WTC11 (cell line): ENCODE results near the gene AIDA.

Experiments
- MYBL2 ChIP-seq: sonication (generic); formaldehyde crosslinking; IDR thresholded peaks from 2 replicates; pipeline ENCODE4 v1.8.1; 2023; ENCODE audit warnings: mild to moderate bottlenecking, moderate library complexity, missing genetic modification reagents
- NR2C2 ChIP-seq: sonication (generic); formaldehyde crosslinking; IDR thresholded peaks from 2 replicates; pipeline ENCODE4 v1.8.0; 2022; ENCODE audit warnings: mild to moderate bottlenecking, missing genetic modification reagents
- TCF7 ChIP-seq: sonication (generic); formaldehyde crosslinking; IDR thresholded peaks from 2 replicates; pipeline ENCODE4 v1.8.0; 2022; ENCODE audit warnings: mild to moderate bottlenecking, low read depth, missing genetic modification reagents, moderate library complexity
- TP53 ChIP-seq: sonication (generic); formaldehyde crosslinking; IDR thresholded peaks from 2 replicates; pipeline ENCODE4 v1.8.1; 2023; ENCODE audit warnings: mild to moderate bottlenecking, missing genetic modification reagents
- TF ChIP-seq, protein P1 (sequence below): fragments of 200-600 bp; IDR thresholded peaks from 2 replicates; pipeline ENCODE4 v1.8.0; 2022; ENCODE audit warnings: antibody characterized with exemption
- TF ChIP-seq, protein P2 (sequence below): sonication (generic); formaldehyde crosslinking; IDR thresholded peaks from 2 replicates; pipeline ENCODE4 v1.8.0; 2023; ENCODE audit warnings: missing genetic modification reagents, mild to moderate bottlenecking, borderline replicate concordance

DNA sequence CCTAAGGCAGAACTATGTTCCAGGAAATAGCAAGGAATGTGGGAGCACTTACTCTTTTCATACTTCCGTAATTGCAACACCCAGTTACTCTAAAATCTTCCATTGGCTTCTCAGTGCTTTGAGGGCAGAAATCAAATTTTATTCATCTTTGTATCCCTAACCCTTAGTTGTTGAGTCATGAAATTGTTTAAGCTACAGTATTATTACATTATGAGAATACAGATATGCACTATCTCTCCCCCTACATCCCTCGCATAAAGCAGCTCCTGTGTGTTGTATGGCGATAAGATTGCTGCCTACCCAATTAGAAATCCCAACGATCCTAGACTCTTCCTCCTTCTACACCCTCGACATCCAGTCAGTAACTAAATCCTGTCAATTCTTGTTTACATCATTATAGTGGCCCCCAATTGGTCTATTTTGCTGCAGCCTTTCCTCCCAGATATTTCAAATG lies 2.6 kb downstream of the AIDA start:
- TF ChIP-seq MYBL2 (CRISPR knock-in tag) (no peak), NR2C2 (CRISPR knock-in tag) (no peak), TP53 (CRISPR knock-in tag) (no peak), TCF7 (no peak)
- TF ChIP-seq, protein P1, sequence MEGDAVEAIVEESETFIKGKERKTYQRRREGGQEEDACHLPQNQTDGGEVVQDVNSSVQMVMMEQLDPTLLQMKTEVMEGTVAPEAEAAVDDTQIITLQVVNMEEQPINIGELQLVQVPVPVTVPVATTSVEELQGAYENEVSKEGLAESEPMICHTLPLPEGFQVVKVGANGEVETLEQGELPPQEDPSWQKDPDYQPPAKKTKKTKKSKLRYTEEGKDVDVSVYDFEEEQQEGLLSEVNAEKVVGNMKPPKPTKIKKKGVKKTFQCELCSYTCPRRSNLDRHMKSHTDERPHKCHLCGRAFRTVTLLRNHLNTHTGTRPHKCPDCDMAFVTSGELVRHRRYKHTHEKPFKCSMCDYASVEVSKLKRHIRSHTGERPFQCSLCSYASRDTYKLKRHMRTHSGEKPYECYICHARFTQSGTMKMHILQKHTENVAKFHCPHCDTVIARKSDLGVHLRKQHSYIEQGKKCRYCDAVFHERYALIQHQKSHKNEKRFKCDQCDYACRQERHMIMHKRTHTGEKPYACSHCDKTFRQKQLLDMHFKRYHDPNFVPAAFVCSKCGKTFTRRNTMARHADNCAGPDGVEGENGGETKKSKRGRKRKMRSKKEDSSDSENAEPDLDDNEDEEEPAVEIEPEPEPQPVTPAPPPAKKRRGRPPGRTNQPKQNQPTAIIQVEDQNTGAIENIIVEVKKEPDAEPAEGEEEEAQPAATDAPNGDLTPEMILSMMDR: no peak
- TF ChIP-seq, protein P2, sequence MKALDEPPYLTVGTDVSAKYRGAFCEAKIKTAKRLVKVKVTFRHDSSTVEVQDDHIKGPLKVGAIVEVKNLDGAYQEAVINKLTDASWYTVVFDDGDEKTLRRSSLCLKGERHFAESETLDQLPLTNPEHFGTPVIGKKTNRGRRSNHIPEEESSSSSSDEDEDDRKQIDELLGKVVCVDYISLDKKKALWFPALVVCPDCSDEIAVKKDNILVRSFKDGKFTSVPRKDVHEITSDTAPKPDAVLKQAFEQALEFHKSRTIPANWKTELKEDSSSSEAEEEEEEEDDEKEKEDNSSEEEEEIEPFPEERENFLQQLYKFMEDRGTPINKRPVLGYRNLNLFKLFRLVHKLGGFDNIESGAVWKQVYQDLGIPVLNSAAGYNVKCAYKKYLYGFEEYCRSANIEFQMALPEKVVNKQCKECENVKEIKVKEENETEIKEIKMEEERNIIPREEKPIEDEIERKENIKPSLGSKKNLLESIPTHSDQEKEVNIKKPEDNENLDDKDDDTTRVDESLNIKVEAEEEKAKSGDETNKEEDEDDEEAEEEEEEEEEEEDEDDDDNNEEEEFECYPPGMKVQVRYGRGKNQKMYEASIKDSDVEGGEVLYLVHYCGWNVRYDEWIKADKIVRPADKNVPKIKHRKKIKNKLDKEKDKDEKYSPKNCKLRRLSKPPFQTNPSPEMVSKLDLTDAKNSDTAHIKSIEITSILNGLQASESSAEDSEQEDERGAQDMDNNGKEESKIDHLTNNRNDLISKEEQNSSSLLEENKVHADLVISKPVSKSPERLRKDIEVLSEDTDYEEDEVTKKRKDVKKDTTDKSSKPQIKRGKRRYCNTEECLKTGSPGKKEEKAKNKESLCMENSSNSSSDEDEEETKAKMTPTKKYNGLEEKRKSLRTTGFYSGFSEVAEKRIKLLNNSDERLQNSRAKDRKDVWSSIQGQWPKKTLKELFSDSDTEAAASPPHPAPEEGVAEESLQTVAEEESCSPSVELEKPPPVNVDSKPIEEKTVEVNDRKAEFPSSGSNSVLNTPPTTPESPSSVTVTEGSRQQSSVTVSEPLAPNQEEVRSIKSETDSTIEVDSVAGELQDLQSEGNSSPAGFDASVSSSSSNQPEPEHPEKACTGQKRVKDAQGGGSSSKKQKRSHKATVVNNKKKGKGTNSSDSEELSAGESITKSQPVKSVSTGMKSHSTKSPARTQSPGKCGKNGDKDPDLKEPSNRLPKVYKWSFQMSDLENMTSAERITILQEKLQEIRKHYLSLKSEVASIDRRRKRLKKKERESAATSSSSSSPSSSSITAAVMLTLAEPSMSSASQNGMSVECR: no peak
